ENCODE measurements around the gene UGT1A6. TPM values are rescaled to one million over a fixed set of nuclear protein-coding genes. Genes with fewer than 3 reads are reported as not detected.

UGT1A6 gene
- total RNA-seq, 1 experiment from 2014 or later: 18.3 TPM

DNA sequence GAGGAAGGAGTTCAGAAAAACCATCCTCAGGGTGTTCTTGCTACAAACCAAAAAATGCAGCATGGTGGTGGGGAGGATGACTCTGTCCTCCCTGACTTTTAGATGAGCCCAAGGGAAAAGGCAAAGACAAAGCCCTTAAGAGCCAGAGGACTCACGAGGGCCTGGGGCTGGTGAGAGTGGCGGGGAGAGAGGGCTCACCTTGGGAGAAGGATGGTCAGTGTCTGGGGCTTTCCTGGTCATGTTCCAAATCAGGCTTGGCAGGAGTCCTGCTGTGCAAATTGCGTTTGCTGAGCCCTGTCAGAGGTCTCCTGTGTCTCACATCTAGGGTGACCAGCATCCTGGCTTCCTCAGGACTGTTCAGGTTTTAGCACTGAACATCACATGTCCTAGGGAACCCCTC is 72.1 kb downstream of the UGT1A6 start:
- DNase-seq (ENCODE audit: low spot score): no peak

DNA sequence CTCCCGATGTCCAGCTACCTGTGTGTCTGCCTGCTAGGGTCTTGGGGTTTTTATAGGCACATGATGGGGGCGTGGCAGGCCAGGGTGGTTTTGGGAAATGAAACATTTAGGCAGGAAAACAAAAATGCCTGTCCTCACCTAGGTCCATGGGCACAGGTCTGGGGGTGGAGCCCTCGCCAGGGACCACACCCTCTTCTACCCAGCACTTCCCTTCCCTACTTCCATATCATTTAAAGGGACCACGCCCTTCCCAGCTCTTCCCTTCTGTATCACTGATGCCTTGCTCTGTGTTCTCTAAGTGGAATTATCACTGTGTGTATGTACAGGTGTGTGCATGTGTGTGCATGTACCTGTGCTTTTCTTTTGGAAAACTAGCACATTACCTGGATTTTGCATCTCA is 73.7 kb downstream of the UGT1A6 start:
- no peak for DNase-seq (ENCODE audit: low spot score)

DNA sequence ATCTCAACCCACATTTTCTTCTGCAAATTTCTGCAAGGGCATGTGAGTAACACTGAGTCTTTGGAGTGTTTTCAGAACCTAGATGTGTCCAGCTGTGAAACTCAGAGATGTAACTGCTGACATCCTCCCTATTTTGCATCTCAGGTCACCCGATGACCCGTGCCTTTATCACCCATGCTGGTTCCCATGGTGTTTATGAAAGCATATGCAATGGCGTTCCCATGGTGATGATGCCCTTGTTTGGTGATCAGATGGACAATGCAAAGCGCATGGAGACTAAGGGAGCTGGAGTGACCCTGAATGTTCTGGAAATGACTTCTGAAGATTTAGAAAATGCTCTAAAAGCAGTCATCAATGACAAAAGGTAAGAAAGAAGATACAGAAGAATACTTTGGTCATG is 75.4 kb downstream of the UGT1A6 start:
- DNase-seq (ENCODE audit: low spot score): no peak

DNA sequence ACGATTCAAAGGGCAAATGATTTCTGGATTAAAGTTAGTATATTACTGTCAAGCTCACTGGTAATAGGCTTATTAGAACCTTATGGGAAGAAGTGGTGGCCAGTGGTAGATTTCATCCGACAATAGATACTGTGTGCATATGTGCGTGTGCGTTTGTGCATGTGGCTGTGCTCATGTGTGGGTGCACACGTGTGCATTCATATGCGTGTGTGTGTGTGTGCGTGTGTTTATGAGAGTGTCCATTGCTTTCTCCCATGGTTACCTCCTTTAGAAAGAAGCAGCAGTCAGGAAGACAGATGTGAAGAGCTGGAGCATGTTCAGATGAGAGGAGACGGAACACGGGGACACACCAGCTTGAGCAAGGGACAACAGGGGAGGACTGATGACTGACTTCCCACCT is 76.6 kb downstream of the UGT1A6 start:
- DNase-seq (ENCODE audit: low spot score): no peak

DNA sequence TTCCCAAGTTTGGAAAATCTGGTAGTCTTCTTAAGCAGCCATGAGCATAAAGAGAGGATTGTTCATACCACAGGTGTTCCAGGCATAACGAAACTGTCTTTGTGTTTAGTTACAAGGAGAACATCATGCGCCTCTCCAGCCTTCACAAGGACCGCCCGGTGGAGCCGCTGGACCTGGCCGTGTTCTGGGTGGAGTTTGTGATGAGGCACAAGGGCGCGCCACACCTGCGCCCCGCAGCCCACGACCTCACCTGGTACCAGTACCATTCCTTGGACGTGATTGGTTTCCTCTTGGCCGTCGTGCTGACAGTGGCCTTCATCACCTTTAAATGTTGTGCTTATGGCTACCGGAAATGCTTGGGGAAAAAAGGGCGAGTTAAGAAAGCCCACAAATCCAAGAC is 79.5 kb downstream of the UGT1A6 start:
- no peak for DNase-seq (ENCODE audit: low spot score)

DNA sequence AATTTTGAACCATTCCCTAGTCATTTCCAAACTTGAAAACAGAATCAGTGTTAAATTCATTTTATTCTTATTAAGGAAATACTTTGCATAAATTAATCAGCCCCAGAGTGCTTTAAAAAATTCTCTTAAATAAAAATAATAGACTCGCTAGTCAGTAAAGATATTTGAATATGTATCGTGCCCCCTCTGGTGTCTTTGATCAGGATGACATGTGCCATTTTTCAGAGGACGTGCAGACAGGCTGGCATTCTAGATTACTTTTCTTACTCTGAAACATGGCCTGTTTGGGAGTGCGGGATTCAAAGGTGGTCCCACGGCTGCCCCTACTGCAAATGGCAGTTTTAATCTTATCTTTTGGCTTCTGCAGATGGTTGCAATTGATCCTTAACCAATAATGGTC is 79.9 kb downstream of the UGT1A6 start:
- DNase-seq (ENCODE audit: low spot score): no peak

DNA sequence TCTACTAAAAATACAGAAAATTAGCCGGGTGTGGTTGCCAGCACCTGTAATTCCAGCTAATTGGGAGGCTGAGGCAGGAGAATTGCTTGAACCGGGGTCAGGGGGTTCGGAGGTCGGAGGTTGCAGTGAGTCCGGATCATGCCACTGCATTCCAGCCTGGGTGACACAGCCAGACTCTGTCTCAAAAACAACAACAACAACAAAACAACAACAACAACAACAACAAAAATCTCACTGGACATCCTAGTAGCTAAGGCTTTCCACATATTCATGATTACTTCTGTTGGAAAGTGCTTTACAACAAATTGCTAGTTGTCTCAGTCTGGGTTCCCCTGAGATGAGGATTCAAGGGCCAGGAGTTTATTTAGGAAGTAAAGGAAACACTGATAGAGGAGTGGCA is 81.2 kb downstream of the UGT1A6 start:
- no peak for DNase-seq (ENCODE audit: low spot score)

DNA sequence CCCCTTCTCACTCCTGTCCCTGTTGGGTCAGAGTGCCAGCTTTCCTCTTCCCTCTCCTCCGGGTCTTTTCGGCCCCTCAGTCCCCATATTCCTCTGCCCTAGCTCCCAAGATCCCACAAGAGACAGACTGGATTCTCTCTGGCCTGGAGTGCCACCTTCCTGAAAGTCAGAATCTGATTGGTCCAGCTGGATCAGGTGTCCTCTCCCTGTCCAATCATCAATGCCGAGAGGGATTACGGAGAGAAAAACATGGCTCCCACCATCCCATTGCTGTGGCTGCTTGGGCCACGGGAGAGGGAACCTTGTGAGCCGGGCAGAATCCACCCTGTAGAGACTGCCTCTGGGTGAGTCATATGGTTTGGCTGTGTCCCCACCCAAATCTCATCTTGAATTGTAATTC is 82.7 kb downstream of the UGT1A6 start:
- no peak for DNase-seq (ENCODE audit: low spot score)

DNA sequence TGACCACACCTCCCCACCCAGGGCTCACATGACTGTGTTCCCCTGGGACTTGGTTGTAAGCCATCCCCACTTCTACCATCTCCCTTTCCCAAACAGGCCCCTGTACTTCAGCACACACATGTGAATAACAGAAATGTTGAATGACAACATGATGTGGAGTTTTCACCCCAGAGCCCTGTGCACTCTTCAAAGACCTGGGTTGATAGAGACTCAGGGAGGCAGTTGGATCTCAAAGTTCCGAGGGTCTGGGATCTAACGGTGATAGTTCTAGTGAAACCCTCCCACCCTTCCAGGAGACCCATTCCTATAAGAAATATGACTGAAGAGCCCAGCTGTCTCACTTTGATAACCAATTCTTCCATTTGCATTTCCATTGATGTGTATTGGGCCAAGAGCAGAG is 85.3 kb downstream of the UGT1A6 start, which contains the start of gene MROH2A:
MROH2A (plus strand) TSS at position 301 of the 400 bp plus-strand sequence. CDS start 1,029 bp downstream, outside the sequence.
- DNase-seq (ENCODE audit: low spot score): no peak

DNA sequence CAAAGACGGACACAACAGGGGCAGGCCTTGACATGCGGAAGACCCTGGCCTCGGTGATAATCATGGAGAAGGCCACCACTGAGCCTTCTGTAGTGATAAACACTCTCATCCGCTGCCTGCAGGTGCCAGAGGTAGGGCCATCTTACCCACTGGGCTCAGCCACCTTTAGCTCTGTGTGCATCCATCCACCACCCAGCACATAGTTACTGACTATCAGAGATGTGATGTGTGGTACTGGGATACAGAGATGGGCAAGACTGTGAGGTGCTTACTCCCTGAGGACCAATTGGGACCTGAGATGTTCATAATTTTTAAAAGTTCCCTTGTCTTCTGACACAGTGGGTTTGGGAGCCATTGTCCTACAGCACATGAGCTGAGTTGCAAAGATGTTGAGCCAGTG is 87.0 kb downstream of the UGT1A6 start:
- DNase-seq (ENCODE audit: low spot score): no peak

DNA sequence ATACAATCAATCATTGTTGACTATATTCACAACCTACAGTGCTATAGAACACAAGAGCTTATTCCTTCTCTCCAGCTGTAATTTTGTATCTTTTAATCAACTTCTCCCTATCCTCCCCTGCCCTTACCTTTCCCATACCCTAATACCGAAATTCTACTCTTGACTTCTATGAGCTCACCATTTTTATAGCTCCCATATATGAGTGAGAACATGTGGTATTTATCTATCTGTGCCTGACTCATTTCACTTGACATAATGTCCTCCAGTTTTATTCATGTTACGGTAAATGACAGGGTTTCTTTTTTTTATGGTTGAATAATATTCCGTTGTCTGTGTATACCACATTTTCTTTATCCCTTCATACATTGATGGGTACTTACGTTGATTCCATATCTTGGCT is 88.1 kb downstream of the UGT1A6 start:
- DNase-seq (ENCODE audit: low spot score): no peak

DNA sequence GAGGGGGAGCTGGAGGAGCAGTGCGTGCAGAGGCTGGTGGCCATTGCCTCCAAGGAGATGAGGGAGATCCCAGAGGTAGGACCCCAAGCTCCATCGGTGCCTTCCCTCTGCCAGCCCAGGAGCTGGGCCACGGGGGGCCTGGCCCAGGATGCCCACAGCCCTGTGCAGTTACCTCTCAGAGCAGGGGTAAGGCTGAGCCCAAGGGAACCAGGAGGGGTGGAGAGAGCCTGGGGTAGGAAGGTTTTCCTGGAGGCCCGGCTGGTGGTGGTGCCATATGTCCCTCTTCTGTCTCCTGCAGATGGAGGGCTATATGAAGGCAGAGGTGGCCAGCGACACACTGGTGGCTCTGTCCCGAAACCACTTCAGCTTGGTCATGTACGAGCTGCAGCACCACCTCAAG is 96.9 kb downstream of the UGT1A6 start:
- DNase-seq (ENCODE audit: low spot score): no peak

DNA sequence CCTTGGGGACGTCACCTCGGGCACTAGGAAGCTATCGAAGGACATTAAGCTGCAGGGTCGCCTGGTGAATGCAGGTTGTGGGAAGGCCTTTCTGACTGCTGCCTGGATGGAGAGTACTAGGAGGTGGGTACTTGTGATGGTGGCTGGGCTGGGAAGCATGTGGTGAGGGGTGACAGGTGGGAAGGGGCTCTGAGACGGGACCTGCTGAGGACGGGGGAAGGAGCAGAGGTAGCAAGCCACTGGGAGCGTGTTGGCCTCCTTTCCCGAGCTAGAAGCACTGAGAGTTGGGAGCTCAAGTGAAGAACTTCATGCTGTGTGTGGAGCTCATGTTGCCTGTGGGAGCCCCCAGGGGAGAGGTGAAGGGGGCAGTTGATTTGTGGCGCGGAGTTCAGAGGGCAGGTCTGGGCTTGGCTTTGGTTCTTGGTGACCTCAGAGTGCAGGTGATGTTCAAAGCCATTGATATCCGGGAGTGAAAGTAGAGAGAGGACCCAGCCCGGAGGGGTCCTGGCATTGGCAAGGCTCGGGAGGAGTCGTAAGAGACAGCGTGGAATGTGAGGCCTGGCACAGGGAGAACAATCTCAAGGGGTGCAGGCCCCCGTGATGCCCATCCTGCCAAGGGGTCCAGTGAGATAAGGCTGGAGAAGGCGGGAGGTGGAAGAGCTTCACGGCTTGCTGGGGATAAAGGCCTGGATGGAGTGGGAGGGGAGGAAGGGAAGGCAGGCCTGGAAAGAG is 98.6 kb downstream of the UGT1A6 start:
- DNase-seq (ENCODE audit: low spot score): no peak

DNA sequence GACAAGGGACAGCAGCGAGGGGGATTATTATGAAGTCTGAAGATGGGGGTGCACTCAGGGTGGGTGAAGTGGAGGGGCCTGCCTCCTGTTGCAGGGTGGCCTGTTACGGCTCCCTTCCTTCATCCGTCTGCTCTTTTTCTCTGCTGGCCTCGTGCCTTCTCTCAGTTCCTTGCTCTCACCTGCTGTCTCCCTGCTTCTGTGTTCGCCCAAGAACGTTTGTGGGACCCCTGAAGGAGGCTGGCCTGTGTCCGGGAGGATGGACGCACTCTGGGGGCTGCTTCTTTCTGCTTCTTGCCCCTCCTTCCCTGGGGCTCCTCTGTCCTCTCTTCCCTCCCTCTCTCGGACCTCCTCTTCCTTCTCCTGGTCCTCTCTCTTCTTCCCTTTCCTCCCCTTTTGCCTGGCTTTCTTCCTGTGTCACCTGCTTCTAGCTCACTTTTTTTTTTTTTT is 99.2 kb downstream of the UGT1A6 start:
- DNase-seq (ENCODE audit: low spot score): no peak

DNA sequence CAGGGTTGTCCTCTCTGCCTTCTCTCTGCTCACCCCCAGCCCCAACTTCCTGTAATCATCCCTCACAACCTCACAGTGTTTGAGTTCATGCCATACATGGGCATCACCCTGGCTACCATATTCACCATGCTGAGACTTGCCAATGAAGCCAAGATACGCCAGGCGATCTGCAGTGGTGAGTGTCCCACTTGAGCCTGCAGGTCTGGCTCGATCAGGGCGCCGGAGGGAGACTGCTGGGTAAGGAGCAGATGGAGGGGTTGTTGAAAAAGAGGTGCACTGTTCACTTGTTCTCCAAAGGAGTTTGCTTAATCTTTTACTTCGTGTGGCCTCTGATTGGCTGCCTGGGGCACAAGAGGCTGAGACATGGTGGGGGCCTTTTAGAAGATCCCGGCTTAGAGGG is 100.0 kb downstream of the UGT1A6 start:
- no peak for DNase-seq (ENCODE audit: low spot score)

DNA sequence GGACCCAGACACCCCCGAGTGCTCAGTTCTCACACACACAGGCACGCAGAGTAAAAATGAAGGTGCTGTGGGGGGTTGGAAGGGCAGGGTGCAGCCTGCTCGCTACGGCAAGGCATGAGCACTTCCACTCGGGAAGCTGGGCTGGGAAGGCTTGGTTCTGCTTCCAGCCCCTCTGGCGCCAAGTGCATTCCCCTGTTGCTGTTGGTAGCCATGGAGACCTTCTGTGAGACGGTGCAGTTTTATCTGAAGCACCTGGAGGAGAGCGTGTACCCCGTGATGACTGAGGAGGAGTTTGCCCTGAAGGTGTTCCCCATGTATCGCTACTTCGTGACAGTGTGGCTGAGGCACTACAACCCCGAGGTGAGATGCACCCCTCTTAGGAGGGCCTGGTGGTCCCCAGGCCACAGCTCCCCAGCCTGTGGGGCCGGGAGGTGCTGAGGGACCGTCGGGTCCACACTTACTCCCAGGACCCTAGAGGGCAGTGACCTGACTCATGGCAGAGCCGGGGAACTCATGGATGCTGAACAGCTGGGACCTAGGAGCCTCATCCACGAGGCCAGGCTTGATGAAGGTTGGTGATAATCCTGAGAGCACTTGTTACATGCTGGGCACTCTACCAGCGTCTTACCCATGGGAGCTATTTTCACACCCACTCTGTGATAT is 100.9 kb downstream of the UGT1A6 start:
- DNase-seq (ENCODE audit: low spot score): no peak

DNA sequence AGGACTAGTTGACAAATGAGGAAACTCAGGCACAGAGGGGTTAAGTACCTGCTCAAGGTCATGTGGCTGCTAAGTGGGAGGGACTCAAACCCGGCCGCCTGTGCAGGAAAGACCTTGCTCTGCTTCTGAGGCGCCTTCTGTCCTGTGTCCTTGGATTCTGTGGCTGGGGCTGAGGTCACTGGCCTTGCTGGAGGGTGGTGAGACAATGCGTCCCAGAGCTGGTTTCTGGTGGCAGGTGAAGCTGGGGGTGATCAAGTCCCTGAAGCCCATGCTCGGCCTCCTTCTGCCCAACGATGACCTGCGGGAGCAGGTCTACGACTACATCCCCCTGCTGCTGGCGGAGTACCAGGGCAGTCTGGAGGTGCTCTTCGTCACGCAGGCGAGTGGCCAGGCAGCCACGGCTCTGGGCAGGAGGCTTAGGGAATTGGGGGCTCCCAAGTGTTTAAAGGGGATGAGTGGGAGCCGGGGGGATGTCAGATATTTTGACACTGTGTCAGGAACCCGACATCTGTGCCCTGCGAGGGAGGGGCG is 101.5 kb downstream of the UGT1A6 start:
- no peak for DNase-seq (ENCODE audit: low spot score)

DNA sequence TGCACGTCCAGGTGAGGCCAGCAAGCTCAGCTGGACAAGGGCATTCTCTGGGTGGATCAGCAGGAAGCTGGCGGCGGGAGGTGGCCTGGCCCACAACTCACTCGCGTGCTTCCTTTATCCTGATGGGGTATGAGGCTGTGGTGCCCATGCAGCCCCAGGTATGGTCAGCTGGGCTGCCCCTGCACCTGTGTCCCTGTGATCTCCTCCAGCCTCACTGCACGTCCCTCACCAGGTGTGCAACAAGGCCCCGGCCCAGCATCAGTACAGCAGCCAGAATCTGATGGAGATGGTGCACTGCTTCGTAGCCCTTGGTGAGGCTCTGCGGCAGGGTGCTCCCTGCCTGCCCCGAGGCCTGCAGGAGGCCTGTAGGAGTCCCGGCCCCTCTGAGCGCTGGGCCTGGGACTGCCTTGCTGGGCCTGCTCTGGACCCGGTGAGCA is 103.1 kb downstream of the UGT1A6 start:
- DNase-seq (ENCODE audit: low spot score): no peak

DNA sequence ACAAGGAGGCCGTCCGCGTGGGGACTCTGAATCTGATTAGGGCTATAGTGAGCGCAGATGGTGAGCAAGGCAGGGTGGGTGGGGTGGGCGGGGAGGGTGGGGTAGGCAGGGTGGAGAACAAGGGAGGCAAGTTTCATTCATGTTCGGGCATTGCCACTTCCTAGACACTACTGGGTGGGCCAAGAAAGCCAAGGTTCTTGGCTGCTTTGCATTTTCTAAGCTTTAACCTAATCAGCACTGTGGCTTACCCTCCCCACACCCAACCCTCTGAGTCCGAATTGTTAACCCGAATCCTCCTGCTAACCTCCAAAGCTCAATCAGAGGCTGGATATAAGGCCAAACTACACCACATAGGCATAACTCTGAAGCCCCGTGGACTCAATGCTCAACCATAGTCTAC is 103.6 kb downstream of the UGT1A6 start:
- DNase-seq (ENCODE audit: low spot score): no peak

DNA sequence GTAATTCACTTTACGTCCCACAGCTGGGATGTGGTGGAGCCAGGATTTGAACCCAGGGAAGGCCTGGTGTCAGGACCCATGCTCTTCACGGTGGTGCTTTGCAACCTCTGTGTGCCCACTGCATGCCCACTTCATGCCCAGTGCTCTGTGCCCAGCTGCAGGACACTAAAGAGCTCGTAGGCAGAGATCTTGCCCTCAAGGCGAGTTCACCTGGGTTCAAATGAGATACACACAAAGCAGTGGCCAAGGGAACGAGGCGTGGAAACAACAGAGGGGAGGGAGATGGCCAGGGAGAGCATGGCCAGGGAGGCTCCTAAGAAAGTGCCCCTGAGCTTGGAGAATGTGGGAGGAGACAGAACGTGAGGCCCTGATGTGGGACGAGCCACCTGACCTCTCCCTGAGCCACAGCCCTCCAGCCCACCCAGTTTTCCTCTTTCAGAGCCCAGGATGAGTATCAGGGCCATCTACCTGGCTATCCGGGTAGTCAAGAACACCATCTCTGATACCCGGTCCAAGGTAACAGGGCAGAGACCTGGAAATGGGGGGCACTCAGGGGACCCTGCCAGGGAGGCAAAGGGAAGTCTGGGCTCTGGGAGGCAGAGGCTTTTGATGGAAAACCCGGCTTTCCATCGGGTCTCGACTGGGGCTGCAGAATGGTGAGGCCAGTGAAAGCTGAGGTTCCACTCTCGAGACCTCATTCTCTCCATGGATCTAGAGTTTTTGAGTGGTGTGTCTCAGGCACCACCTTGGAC is 105.8 kb downstream of the UGT1A6 start:
- DNase-seq (ENCODE audit: low spot score): no peak

DNA sequence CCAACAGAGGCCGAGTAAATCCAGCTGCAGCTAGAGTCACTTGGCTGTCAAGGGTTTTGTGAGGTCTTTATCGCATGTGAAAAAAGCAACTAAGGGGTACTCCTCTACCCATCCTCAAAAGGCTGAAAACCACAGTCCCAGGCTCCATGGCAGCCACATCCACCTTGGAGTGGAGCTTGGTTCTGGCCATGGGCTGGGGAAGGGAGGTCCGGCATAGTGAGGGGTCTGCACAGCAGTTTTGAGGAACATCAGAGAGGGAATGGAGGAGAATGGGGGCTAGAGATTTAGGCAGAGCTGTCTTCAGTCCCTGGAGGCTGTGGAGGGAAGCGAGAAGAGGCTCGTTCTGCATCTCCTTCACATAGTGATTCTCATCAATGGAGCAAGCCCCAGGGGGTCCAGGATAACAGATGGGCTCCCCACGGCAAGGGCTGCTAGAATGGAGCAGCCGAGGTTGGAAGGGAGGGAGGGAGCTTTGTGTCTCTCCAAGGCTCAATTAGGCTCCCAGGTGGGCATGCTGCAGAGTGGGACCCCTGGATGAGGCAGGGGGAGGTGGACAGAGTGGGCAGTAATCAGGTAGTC is 106.5 kb downstream of the UGT1A6 start:
- no peak for DNase-seq (ENCODE audit: low spot score)

DNA sequence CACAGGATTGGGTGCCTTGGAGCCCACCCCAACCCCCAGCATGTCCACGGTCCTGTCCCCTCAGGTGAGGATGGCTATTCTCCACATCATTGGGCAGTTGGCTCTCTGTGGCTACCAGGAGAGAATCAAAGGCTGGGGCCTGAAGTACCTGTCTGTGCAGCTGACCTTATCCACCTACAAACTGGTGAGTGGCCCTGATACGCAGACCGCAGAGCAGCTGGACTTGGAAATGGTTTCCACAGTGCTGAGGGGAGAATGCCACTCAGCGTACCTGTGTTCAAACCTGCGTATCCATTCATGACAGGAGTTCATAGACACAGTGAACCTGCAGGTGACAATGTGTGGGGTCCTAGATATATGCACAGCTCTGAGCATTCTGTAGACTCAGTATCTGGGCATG is 107.0 kb downstream of the UGT1A6 start:
- no peak for DNase-seq (ENCODE audit: low spot score)

All from HT-29 (cell line).